Adrenal gland (tissue), 12 donors: ENCODE data around the gene NOC4L. TPM values are rescaled to one million over a fixed set of nuclear protein-coding genes. Genes with fewer than 3 reads are reported as not detected.

Experiments
- DNase-seq, 7 donors: peaks; one replicate each; pipeline ENCODE4 v3.0.0-alpha.2; 2019 to 2020
- H3K27ac ChIP-seq, 5 donors: fragments of 200-600 bp; sonication (generic) in 4 of 5; 1 replicate in 3 of 5; 2 replicates in 2 of 5; pipeline versions ENCODE4 v1.5.1 to v1.8.0; 2016 to 2020; ENCODE audit warnings: mild to moderate bottlenecking in 1 of 5
- H3K27me3 ChIP-seq: fragments of 200-600 bp; 2 replicates; pipeline ENCODE4 v1.8.0; 2021
- H3K36me3 ChIP-seq, 2 donors: fragments of 200-600 bp; replicated peaks in 1 of 2; 1 replicate in 1 of 2; 2 replicates in 1 of 2; pipeline versions ENCODE4 v1.5.1 to v1.8.0; 2018 to 2022
- H3K4me1 ChIP-seq, 2 donors: fragments of 200-600 bp; replicated peaks in 1 of 2; 1 replicate in 1 of 2; 2 replicates in 1 of 2; pipeline versions ENCODE4 v1.5.1 to v1.8.0; 2018 to 2021
- H3K4me3 ChIP-seq, 4 donors: fragments of 200-600 bp; sonication (generic) in 3 of 4; one replicate each; pipeline ENCODE4 v1.5.1; 2016 to 2018
- H3K9me3 ChIP-seq, 3 donors: fragments of 200-600 bp; sonication (generic) in 1 of 3; replicated peaks in 1 of 3; 1 replicate in 2 of 3; 2 replicates in 1 of 3; pipeline versions ENCODE4 v1.5.1 to v1.8.0; 2016 to 2021
- POLR2A ChIP-seq, 2 donors: fragments of 450-650 bp; IDR thresholded peaks; one replicate each; pipeline ENCODE4 v1.6.1; 2017; ENCODE audit warnings: antibody characterized with exemption in 2 of 2, mild to moderate bottlenecking in 2 of 2, moderate library complexity in 1 of 2
- WGBS, 4 donors: extraction: QIAGEN DNeasy Blood & Tissue Kit in 2 of 4; methylation state at CpG; one replicate each; pipeline versions ENCODE4 v1.1.5 to v1.1.7; 2013 to 2017; 5-methylcytosine and 5-hydroxymethylcytosine counted together
- intact Hi-C, 2 donors: fragments of 100-400 bp; cut with DNase I; formaldehyde crosslinking; loops; one replicate each; pipeline versions ENCODE4 v1.14.1 to v1.15.0; 2022 to 2023
- polyA plus RNA-seq, 3 donors: library from polyadenylated mRNA; stranded (reverse); fragments of 200-250 nt in 2 of 3; fragments of 350-450 nt in 1 of 3; fragmentation: Illumina TruSeq in 1 of 3; extraction: RNeasy Lipid Tissue Mini Kit (QIAGEN cat#74804) in 1 of 3; gene quantifications; one replicate each; pipeline ENCODE4 v1.2.3, GENCODE V29; 2013 to 2014
- total RNA-seq, 9 donors: library from RNA; depleted of rRNA in 4 of 9; stranded (reverse); fragments of >200 nt in 4 of 9; fragments of 120-200 nt in 1 of 9; fragmentation: NEBNext Ultra II Directional in 1 of 9; extraction: Animal tissue kit (Norgen Biotek cat#: 25700) in 1 of 9; gene quantifications; one replicate each; pipeline versions ENCODE4 v1.1.0 to v1.2.4, GENCODE V29; 2013 to 2023
- TF ChIP-seq, protein P1 (sequence below), 6 experiments: fragments of 450-650 bp in 4 of 6; fragments of 200-600 bp in 2 of 6; sonication (generic) in 1 of 6; IDR thresholded peaks; 1 replicate in 5 of 6; 2 replicates in 1 of 6; pipeline versions ENCODE4 v1.5.1 to v1.8.0; 2016 to 2021; ENCODE audit warnings: antibody characterized with exemption in 6 of 6, mild to moderate bottlenecking in 2 of 6, moderate library complexity in 1 of 6
- donor health status: healthy with polysubstance abuse.
- donor health status: Bipolar disorder and iron deficiency.
- donor health status: DM: yes; HTN: yes; CAD: no.
- donor health status: DM: no; HTN: no; CAD: no.
- donor health status: DM: no; HTN: no; CAD: no.
- donor health status: DM: yes; HTN: yes; CAD: no.

Gene NOC4L
- total and polyA plus RNA-seq, 12 donors, result 4.7 to 51.5 (median 17.5) TPM

DNA sequence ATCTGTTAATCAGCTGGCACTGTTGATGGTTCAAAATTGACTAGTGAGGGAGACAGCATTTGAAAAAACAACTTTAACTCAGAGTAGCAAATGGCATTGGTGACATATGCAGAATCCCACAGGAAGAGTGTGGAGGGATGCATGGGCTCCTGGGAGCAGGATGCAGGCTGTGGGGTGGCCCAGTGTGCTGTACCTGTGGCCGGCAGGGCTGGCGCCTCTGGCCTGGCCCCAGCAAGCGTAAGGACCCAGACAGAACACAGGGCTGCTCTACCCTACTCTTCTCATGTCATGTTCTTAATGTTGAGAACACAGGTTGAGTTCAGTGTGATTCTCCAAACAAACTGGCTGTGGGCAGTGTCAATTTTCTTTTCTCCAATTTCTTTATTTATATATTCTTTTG is 33.6 kb upstream of the NOC4L start:
- no peak for DNase-seq
- intact Hi-C loops, result no loop called here
- WGBS, 4 donors, result 59 to 100% (median 97%) methylated on average over 3 of the region's 3 CpGs
- peaks cover 0 to 48% of the 10 kb centered on the region in 2 donors for H3K36me3 ChIP-seq
- H3K27ac ChIP-seq, result no peak overlapping the region
- H3K9me3 ChIP-seq, result no peaks in the 10 kb centered on the region
- H3K4me3 ChIP-seq, result no peak overlapping the region
- TF ChIP-seq POLR2A (IDR thresholded peaks at IDR 0.05), result no peak
- TF ChIP-seq, protein P1, sequence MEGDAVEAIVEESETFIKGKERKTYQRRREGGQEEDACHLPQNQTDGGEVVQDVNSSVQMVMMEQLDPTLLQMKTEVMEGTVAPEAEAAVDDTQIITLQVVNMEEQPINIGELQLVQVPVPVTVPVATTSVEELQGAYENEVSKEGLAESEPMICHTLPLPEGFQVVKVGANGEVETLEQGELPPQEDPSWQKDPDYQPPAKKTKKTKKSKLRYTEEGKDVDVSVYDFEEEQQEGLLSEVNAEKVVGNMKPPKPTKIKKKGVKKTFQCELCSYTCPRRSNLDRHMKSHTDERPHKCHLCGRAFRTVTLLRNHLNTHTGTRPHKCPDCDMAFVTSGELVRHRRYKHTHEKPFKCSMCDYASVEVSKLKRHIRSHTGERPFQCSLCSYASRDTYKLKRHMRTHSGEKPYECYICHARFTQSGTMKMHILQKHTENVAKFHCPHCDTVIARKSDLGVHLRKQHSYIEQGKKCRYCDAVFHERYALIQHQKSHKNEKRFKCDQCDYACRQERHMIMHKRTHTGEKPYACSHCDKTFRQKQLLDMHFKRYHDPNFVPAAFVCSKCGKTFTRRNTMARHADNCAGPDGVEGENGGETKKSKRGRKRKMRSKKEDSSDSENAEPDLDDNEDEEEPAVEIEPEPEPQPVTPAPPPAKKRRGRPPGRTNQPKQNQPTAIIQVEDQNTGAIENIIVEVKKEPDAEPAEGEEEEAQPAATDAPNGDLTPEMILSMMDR (IDR thresholded peaks at IDR 0.05), result no peak
- no peaks in the 10 kb centered on the region for H3K4me1 ChIP-seq
- H3K27me3 ChIP-seq, result no peaks in the 10 kb centered on the region

- DNase-seq, result peak in 1 of 7 donors; percentile 49
- 89 to 91% (median 90%) methylated on average over 13 to 19 of the region's 19 CpGs for WGBS, 4 donors
- intact Hi-C loops, result no loop called here
These were observed 32.5 kb upstream of the NOC4L start for GRCh38 chr12:132111654-132112304.

GRCh38 chr12:132114667-132115066 is 29.6 kb upstream of the NOC4L start:
- Histone ChIP-seq H3K27me3 (no peaks in the 10 kb centered on the region), H3K36me3 (peaks cover 0 to 58% of the 10 kb centered on the region in 2 donors), H3K27ac (no peak overlapping the region), H3K9me3 (no peaks in the 10 kb centered on the region), H3K4me3 (no peak overlapping the region), H3K4me1 (no peaks in the 10 kb centered on the region)
- intact Hi-C loops, result no loop called here
- TF ChIP-seq, protein P1 (IDR thresholded peaks at IDR 0.05), result no peak
- no peak for TF ChIP-seq POLR2A (IDR thresholded peaks at IDR 0.05)
- DNase-seq, result no peak
- WGBS, 4 donors, result 96 to 98% (median 97%) methylated on average over 6 of the region's 6 CpGs

More at GRCh38 chr12:132111654-132112304, 32.5 kb upstream of the NOC4L start:
- TF ChIP-seq POLR2A (IDR thresholded peaks at IDR 0.05), result no peak
- TF ChIP-seq, protein P1 (IDR thresholded peaks at IDR 0.05), result no peak
- H3K4me1 ChIP-seq, result no peaks in the 10 kb centered on the region
- no peaks in the 10 kb centered on the region for H3K9me3 ChIP-seq
- H3K4me3 ChIP-seq, result no peak overlapping the region
- H3K27ac ChIP-seq, result no peak overlapping the region
- H3K27me3 ChIP-seq, result no peaks in the 10 kb centered on the region
- H3K36me3 ChIP-seq, result peaks cover 0 to 59% of the 10 kb centered on the region in 2 donors

GRCh38 chr12:132115500-132115899 is 28.8 kb upstream of the NOC4L start:
- WGBS, 4 donors, result 84 to 97% (median 95%) methylated on average over 9 of the region's 9 CpGs
- no peak overlapping the region for H3K27ac ChIP-seq
- intact Hi-C loops, result no loop called here

More at GRCh38 chr12:132115500-132115899, 28.8 kb upstream of the NOC4L start:
- H3K4me1 ChIP-seq, result no peaks in the 10 kb centered on the region
- no peak overlapping the region for H3K4me3 ChIP-seq
- H3K27me3 ChIP-seq, result no peaks in the 10 kb centered on the region
- no peak for DNase-seq
- H3K36me3 ChIP-seq, result peaks cover 0 to 58% of the 10 kb centered on the region in 2 donors
- TF ChIP-seq, protein P1 (IDR thresholded peaks at IDR 0.05), result no peak
- TF ChIP-seq POLR2A (IDR thresholded peaks at IDR 0.05), result no peak
- H3K9me3 ChIP-seq, result no peaks in the 10 kb centered on the region
